GM12878 (cell line): ENCODE data around the gene GZF1. TPM values are rescaled to one million over a fixed set of nuclear protein-coding genes. Genes with fewer than 3 reads are reported as not detected.

Experiments
- EGR1 ChIP-seq, 2 experiments: IDR thresholded peaks; 1 replicate in 1 of 2; 2 replicates in 1 of 2; pipeline ENCODE4 v1.6.1; 2011 to 2012; ENCODE audit warnings: low read depth in 2 of 2, low read length in 2 of 2, borderline replicate concordance in 1 of 2, mild to moderate bottlenecking in 1 of 2, moderate library complexity in 1 of 2
- ETV6 ChIP-seq, 2 experiments: fragments of 450-650 bp in 1 of 2; IDR thresholded peaks in 1 of 2; conservative IDR thresholded peaks in 1 of 2; 2 replicates each; pipeline ENCODE4 v1.6.1; 2014; ENCODE audit warnings: antibody characterized with exemption in 1 of 2, borderline replicate concordance in 1 of 2, low read depth in 1 of 2, mild to moderate bottlenecking in 1 of 2, moderate library complexity in 1 of 2
- NFXL1 ChIP-seq: fragments of 450-650 bp; IDR thresholded peaks from 2 replicates; pipeline ENCODE4 v1.6.1; 2017; ENCODE audit warnings: antibody characterized with exemption, mild to moderate bottlenecking, borderline replicate concordance
- RB1 ChIP-seq: fragments of 450-650 bp; formaldehyde crosslinking; IDR thresholded peaks from 2 replicates; pipeline ENCODE4 v1.6.1; 2017; ENCODE audit warnings: mild to moderate bottlenecking, borderline replicate concordance
- TCF12 ChIP-seq: IDR thresholded peaks from 2 replicates; pipeline ENCODE4 v1.6.1; 2011; ENCODE audit warnings: low read depth, mild to moderate bottlenecking, low read length
- TCF7 ChIP-seq: IDR thresholded peaks from 2 replicates; pipeline ENCODE4 v1.6.1; 2014; ENCODE audit warnings: antibody characterized with exemption, borderline replicate concordance
- polyA plus RNA-seq, 11 experiments: library from polyadenylated mRNA; depleted of rRNA in 4 of 11; unstranded in 6 of 11; stranded (reverse) in 5 of 11; fragments of >200 nt; fragmentation: Nextera tagmentation in 4 of 11; fragmentation: Illumina TruSeq in 1 of 11; extraction: Ambion mirVana in 4 of 11; extraction: Trizol in 1 of 11; gene quantifications; 1 replicate in 1 of 11; 2 replicates in 10 of 11; pipeline versions ENCODE4 v1.2.1 to v1.2.3, GENCODE V29; 2011 to 2016; ENCODE audit warnings: inconsistent platforms in 2 of 11, missing spikeins in 2 of 11, low read depth in 1 of 11
- total RNA-seq, 4 experiments: library from RNA; depleted of rRNA in 3 of 4; stranded (reverse); fragments of >200 nt in 3 of 4; fragmentation: Illumina TruSeq in 1 of 4; extraction: Trizol in 1 of 4; gene quantifications; 2 replicates each; pipeline versions ENCODE4 v1.2.1 to v1.2.3, GENCODE V29; 2013 to 2021
- TF ChIP-seq, protein P1 (sequence below): IDR thresholded peaks from 2 replicates; pipeline ENCODE4 v1.6.1; 2012; ENCODE audit warnings: mild to moderate bottlenecking, low read depth, low read length
- TF ChIP-seq, protein P2 (sequence below): fragments of 450-650 bp; IDR thresholded peaks from 2 replicates; pipeline ENCODE4 v1.6.1; 2017; ENCODE audit warnings: borderline replicate concordance

The GZF1 gene
- total and polyA plus RNA-seq, 10 of the 15 experiments (the other 5 are each of a cell fraction or from before 2014, with no cell fraction given) = 2.2 to 19.5 (median 9.7) TPM

DNA sequence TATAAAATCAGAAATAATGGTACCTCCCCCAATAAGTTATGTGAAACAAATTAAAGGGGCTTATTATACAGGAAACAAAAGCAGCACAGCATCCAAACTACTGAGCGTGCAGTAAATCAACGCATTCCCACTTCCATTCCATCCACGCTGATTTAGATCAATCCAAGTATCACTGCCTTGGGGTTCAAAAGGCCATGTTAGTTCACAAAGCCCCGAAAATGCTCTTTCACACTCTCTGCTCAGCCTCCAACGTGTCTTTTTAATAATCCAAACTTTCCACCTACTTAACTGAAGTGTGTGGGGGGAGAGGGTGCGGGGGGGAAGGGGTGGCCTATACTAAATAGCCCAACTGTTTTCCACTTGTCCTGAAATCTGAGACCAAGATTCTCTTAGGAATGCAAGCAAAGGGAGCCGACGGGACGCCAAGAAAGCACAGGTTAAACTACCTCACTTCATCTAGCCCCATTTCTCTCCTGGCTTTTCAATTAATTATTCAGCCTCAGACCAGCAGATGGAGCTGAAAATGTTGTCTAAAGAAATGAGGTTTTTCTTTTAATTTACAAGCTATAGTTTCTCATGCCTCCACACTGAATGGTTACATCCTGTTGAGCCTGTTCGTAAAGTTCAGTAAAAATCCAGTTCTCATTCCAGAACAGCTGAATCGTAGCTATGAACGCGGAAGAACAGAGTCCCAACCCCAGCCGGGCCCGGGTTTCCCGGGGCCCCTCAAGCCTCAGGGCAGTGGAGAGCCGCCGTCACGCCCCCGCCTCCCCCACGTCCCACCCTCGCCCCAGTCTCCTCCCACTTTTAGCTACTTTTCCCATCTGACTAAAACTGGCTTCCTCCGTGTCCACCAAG, 12.4 kb upstream of the GZF1 start (continued):
- TF ChIP-seq, protein P1, sequence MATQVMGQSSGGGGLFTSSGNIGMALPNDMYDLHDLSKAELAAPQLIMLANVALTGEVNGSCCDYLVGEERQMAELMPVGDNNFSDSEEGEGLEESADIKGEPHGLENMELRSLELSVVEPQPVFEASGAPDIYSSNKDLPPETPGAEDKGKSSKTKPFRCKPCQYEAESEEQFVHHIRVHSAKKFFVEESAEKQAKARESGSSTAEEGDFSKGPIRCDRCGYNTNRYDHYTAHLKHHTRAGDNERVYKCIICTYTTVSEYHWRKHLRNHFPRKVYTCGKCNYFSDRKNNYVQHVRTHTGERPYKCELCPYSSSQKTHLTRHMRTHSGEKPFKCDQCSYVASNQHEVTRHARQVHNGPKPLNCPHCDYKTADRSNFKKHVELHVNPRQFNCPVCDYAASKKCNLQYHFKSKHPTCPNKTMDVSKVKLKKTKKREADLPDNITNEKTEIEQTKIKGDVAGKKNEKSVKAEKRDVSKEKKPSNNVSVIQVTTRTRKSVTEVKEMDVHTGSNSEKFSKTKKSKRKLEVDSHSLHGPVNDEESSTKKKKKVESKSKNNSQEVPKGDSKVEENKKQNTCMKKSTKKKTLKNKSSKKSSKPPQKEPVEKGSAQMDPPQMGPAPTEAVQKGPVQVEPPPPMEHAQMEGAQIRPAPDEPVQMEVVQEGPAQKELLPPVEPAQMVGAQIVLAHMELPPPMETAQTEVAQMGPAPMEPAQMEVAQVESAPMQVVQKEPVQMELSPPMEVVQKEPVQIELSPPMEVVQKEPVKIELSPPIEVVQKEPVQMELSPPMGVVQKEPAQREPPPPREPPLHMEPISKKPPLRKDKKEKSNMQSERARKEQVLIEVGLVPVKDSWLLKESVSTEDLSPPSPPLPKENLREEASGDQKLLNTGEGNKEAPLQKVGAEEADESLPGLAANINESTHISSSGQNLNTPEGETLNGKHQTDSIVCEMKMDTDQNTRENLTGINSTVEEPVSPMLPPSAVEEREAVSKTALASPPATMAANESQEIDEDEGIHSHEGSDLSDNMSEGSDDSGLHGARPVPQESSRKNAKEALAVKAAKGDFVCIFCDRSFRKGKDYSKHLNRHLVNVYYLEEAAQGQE = no peak
- TF ChIP-seq ETV6 (conservative IDR thresholded peaks at IDR 0.05 in 1 of 2, IDR thresholded peaks at IDR 0.05 in 1 of 2; ENCODE audit: borderline replicate concordance in 1 of 2, low read depth in 1 of 2) (no peak), TCF12 (no peak), TCF7 (no peak), NFXL1 (no peak), EGR1 (IDR thresholded peaks at IDR 0.05; ENCODE audit: borderline replicate concordance in 1 of 2, low read depth in 2 of 2, low read length in 2 of 2) (peak in 1 of 2 experiments; percentile 96; a peak in 2 of 3 replicates), RB1 (peak; percentile 16; the same call in 1 of the 2 replicates)
- TF ChIP-seq, protein P2, sequence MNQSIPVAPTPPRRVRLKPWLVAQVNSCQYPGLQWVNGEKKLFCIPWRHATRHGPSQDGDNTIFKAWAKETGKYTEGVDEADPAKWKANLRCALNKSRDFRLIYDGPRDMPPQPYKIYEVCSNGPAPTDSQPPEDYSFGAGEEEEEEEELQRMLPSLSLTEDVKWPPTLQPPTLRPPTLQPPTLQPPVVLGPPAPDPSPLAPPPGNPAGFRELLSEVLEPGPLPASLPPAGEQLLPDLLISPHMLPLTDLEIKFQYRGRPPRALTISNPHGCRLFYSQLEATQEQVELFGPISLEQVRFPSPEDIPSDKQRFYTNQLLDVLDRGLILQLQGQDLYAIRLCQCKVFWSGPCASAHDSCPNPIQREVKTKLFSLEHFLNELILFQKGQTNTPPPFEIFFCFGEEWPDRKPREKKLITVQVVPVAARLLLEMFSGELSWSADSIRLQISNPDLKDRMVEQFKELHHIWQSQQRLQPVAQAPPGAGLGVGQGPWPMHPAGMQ = no peak
